COLO668 (cell line): ENCODE measurements around the gene ST3GAL3.
"Not testable (repeated sequence)": the region's sequence is repeated elsewhere in the genome, so short reads cannot be mapped to it uniquely, and the experiment has no call there.

Source experiments
- DNase-seq: peaks from one replicate; lab custom pipeline; 2025; ENCODE audit not compliant: unreplicated experiment; lab: John Stamatoyannopoulos, UW

ST3GAL3 gene

DNA sequence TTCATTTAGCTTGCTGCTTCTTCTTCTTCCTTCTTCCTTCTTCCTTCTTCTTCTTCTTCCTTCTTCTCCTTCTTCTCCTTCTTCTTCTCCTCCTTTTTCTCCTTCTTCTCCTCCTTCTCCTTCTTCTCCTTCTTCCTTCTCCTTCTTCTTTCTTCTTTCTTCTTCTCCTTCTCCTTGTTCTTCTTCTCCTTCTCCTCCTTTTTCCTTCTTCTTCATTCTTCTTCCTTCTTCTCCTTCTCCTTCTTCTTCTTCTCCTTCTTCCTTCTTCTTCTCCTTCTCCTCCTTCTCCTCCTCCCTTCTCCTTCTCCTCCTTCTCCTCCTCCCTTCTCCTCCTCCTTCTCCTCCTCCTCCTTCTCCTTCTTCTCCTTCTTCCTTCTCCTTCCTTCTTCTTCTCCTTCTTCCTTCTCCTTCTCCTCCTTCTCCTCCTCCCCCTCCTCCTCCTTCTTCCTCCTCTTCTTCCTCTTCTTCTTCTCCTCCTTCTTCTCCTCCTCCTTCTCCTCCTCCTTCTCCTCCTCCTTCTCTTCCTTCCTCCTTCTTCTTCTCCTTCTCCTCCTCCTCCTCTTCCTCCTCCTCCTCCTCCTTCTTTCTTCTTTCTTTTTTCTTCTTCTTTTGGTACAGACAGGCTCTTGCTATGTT, 110.1 kb downstream of the ST3GAL3 start:
- DNase-seq: no peak

- DNase-seq: no peak
Measured at GRCh38 chr1:43818691-43819090, 111.4 kb downstream of the ST3GAL3 start.

DNA sequence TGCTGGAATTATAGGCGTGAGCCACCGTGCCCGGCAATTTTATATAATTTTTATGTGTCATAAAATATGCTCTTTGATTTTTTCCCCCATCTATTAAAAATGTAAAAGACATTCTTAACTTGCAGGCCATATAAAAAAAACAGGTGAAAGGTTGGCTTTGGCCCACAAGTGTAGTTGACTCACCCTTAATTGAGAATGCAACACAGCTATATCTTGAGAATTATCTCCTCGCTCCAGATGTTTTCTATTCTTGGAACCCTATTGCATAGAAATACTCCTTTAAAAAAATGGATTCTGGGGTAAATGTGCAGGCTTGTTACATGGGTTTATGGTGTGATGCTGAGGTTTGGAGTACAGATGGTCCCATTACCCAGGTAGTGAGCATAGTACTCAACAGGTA, 112.0 kb downstream of the ST3GAL3 start:
- no peak for DNase-seq

DNA sequence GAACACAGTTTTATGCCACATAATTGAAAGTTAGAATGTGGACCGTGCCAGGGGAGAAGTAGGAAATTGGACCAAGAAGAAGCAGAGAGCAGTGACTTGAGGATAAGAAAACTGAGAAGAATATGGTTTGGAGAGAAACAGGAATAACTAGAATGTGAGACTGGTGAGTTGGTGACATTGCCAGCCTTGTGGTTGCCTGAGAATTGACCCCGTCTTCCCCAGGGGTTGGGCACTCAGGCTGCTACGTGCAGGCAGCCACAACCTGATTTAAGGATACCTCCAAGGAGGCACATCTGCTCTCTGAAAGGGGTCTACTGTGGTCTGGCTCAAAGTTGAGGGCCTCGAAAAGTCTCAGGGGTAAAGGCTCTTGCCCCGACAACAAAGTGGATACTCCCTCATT, 114.1 kb downstream of the ST3GAL3 start:
- DNase-seq: no peak

DNA sequence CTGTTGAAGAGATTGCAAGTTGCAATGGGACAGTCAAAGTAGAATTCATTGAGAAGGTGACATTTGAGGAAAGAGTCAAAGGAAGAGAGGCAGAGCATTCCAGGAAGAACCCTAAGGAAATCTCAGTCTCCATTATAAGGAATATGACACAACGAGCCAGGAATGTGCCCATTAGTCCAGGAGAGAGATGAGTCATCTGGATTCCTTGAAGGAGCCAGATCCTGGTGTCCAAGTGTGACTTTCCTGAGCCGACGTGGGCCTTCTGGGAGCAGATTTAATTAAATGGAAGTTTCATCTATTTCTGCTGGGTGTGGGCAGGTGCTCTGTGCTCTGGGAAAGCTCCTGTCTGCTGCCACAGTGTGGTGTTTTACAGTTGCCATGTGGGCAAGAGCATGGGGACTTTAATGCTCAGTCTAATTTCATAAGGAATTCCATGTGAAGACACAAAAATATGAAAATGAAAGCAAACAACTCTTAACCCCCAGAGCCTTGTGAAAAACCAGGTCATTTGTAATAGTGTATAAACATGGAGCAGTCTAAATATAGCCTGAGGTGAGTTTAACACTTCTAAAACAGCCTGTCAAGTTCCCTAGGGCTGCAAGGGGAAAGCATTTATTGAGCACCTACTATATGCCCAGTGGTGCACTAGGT, 114.8 kb downstream of the ST3GAL3 start:
- no peak for DNase-seq

DNA sequence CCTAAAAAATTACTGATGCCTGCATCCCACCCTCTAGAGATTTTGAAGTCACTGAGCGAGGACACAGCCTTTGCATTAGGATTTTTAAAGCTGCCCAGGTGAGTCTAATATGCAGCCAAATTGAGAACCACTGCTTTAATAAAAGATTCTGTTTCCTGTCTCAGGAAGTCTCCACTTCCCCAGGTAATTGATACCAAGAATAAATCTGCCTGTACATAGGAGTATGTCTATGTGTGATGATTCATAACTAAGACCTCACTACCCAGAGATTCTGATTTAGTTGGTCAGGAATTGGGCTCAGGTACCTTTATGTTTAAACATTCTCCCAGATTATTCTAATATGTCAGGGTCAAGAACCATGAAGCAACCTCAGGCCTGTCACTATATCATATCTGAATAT, 117.5 kb downstream of the ST3GAL3 start:
- no peak for DNase-seq

- no peak for DNase-seq
Measured at GRCh38 chr1:43828574-43828973, 121.2 kb downstream of the ST3GAL3 start.

- no peak for DNase-seq
Measured at GRCh38 chr1:43830802-43831201, 123.5 kb downstream of the ST3GAL3 start.

DNA sequence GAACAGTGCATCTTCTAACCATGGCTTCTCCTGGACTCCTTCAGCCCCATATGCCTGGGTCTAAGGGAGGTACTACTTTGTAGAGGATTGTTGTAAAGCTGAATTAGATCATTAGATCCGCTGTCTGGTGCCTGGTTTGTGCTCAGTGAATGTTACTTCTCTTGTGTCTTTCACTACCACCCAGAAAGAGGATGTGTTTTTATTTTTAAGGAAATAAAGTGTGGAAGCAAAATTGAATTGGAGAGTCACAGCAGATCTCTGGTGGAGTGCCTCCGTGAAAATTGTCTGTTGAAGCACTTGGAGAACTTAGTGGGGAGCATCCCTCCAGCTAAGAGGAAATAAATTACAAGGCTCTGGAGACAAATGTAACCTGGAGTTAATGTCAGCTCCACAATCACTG, 124.5 kb downstream of the ST3GAL3 start:
- no peak for DNase-seq

DNA sequence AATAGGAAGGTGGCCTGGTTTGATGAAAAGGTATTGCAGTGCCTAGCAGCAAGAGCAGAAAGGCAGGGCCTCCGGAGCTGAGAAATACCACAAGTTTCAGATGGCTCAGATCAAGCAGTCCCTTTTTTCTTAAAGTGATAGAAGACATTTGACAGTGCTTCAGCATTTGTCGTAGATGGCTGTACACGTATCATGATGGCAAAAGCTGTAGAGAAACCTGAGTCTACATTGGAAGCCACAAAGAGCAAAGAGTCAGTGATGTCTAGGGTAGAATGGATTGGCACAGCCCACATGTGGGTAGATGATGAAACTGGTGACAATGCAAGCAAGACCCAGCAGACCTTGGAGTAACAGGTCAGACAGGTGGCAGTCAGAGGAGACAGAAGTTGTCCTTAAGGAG, 124.9 kb downstream of the ST3GAL3 start:
- no peak for DNase-seq

DNA sequence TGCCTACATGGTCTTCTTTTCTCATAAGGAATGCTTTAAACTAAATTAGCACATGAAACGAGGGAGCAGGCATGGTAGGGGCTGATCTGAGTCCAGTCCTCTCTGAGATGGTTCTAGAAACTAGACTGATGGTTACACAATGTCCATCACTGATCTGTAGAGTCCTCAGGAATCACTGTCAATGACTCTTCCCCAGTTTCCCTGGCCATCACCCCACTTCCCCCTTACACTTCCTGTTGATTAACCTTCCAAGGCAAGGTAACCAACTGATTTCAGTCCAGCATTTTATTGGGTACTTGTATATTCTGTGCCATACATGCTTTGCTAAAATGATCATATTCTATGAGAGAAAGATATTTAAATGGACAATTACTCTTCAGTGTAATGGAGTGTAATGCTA, 125.7 kb downstream of the ST3GAL3 start:
- DNase-seq: no peak

GRCh38 chr1:43833902-43834279, 126.6 kb downstream of the ST3GAL3 start:
- DNase-seq: not testable (repeated sequence)

- DNase-seq: no peak
Measured at GRCh38 chr1:43834280-43835081, 127.1 kb downstream of the ST3GAL3 start.

DNA sequence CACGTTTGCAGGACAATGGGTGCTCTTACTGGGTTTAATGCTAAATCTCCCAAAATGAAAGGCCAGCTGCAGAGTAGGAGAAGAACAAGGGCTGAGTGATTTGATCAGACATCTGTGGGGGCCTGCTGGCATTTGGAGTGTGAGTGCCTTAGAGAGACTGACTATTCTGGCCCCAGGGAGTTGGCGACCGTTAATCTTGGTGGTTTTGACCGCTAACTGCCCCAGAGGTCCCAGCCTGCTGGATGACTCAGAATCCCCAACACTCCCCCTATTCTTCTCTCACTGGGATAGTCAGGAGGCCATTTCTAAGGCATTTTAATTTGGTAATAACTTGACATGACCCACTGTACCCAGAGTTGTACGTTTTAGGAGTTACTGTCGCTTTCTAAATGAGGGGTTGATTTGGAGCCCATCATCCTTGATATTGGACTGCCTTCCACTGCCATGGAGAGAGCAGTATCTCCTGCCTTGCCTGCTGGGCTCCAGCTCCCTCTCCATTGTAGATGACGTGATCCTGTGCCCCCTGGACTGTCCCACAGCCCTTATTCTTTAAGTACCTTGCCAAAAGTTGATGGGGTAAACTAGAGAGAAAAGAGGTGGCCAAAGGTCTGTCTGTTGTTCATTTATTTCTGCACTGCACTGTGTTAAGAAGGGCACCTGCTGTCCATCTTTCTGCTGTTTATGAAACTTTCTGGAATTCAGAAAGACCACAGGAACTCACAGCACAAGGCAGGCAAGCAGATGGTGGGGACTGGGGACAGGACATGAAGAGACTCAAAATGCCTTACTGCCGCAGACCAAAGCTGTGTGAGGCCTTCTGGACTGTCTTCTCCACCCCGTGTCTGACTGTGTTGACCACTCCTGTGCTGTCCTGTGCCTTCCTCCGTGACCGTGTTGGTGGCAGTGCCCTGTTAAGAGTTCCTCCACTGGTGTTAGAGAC, 128.0 kb downstream of the ST3GAL3 start:
- peak; percentile 33 for DNase-seq

- DNase-seq: peak; percentile 100
Measured at GRCh38 chr1:43836267-43836951, 129.1 kb downstream of the ST3GAL3 start.

DNA sequence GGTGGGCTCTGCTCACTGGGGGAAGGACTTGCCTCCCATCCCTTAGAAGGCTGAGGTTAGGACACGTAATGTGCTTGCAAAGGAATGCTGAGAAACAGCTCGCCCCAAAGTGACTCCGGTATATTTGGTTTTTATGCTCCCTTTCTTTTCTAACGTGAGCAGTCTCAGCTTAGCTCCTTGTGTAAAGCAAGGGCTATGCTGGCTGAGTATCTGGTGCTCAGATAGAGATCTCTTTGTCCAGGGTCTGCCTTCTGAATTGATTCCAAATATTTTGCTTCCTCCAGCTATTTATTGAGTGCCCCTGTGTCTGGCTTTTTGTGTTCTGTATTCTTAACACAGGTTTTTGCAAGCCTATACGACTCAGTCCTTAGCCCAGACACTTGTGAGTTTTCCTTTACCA, 131.7 kb downstream of the ST3GAL3 start:
- no peak for DNase-seq

- no peak for DNase-seq
Measured at GRCh38 chr1:43841321-43842174, 134.2 kb downstream of the ST3GAL3 start.

- DNase-seq: no peak
Measured at GRCh38 chr1:43842175-43842498, 134.8 kb downstream of the ST3GAL3 start.

DNA sequence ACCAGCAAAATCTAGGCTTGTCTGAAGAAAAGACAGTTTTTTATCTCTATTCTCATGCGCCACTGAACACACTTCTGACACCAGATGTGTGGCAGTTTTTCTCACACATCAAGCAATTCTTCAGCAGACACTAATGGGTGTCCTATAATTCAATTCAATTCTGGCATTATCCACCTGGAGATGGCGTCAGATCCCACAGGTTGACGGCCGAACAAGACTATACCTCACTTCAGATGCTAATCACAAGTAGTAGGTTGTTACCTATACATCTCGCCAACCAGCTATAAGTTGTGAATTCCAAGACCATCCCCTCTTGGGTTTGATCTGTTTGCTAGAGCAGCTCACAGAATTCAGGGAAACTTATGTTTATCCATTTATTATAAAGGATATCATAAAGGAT, 136.3 kb downstream of the ST3GAL3 start:
- no peak for DNase-seq

GRCh38 chr1:43844114-43844513, 136.8 kb downstream of the ST3GAL3 start:
- no peak for DNase-seq
